Measurements from ENCODE around the gene ALDH3A1. TPM values are rescaled to one million over a fixed set of nuclear protein-coding genes. Genes with fewer than 3 reads are reported as not detected.

The ALDH3A1 gene
- total RNA-seq, 3 donors from 2014 or later (not counting 1 experiment from before 2014, with no cell fraction given) = not detected

DNA sequence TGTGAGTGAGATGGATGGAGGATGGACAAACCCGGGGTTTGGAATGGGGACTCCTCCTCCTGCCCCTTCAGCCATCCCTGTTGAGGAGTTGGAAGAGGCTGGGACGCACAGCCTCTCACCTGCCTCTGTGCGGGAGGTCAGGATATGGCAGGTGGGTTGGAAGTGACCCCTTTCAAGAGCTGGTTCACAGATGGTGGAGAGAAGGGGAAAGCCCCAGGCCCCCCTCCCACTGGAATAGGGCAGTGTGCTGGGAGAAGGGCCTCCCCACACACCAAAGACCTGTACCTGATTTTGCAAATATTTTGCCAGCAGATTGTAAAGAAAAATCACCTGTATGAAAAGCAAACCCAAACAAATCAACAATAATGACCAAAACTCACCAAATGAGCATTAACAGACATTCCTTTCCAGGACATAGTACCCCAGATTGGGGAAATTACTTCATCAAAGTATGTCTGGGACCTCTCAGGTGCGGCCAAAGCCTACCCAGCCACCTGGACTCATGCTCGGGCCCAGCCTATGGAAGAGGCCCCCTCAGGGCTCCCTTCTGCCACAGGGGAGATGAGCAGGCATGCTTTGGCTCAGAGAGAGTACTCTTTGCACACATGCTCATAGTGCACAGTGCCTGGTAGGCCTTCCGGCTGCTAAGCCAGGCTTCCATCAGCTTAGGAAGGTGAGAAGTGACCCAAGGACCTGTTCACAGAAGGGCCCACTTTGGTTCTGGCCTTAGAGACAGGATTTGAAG is 39.5 kb downstream of the ALDH3A1 start:
- ATAC-seq = no peak
- H3K9me3 Mint-ChIP-seq = no peaks in the 10 kb centered on the region
- Histone ChIP-seq H3K27me3 (ENCODE audit: control insufficient read depth, insufficient read depth, low read length) (no peaks in the 10 kb centered on the region), H3K4me1 (ENCODE audit: control insufficient read depth, insufficient read depth, low read length) (no peaks in the 10 kb centered on the region), H3K9me3 (ENCODE audit: control insufficient read depth, insufficient read depth, low read length) (no peaks in the 10 kb centered on the region), H3K4me3 (ENCODE audit: low read length) (no peak overlapping the region), H3K27ac (ENCODE audit: low read length) (no peak overlapping the region), H3K36me3 (ENCODE audit: control insufficient read depth, insufficient read depth, low read length) (no peaks in the 10 kb centered on the region)
- H3K4me3 Mint-ChIP-seq = no peak overlapping the region
- intact Hi-C loops (cut with micrococcal nuclease) = no loop called here
- 92% methylated on average over 4 of the region's 6 CpGs for whole genome bisulfite sequencing (ENCODE audit: insufficient coverage)
- TF ChIP-seq, protein P1, sequence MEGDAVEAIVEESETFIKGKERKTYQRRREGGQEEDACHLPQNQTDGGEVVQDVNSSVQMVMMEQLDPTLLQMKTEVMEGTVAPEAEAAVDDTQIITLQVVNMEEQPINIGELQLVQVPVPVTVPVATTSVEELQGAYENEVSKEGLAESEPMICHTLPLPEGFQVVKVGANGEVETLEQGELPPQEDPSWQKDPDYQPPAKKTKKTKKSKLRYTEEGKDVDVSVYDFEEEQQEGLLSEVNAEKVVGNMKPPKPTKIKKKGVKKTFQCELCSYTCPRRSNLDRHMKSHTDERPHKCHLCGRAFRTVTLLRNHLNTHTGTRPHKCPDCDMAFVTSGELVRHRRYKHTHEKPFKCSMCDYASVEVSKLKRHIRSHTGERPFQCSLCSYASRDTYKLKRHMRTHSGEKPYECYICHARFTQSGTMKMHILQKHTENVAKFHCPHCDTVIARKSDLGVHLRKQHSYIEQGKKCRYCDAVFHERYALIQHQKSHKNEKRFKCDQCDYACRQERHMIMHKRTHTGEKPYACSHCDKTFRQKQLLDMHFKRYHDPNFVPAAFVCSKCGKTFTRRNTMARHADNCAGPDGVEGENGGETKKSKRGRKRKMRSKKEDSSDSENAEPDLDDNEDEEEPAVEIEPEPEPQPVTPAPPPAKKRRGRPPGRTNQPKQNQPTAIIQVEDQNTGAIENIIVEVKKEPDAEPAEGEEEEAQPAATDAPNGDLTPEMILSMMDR (IDR thresholded peaks at IDR 0.05) = no peak
- no peak for DNase-seq
- no peaks in the 10 kb centered on the region for H3K27me3 Mint-ChIP-seq (ENCODE audit: low read depth in 2 of 2)
- H3K36me3 Mint-ChIP-seq = no peaks in the 10 kb centered on the region
- no peak overlapping the region for H3K27ac Mint-ChIP-seq
- H3K4me1 Mint-ChIP-seq = no peaks in the 10 kb centered on the region

DNA sequence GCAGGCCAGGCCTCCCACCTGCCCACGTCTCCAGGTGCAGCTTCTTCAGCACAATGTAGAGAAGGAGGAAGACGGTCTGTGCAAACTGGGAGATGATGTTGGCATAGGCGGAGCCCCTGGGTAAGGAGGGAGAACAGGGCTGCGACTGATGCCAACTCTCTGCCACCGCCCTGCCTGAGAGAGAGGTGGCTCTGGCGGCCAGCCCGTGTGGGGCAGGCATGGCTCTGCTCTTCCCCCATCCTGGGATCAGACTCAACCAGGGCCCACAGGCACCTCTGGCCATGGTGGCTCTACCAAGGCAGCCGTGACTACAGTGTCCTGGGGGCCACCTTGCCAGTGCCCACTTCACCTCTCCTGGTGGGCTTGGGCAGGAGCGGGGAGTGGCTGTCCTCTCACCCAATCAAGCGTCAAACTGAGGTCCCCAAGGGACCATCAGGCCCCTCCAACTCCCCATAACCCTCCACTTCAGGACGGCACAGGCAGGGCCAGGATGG is 40.3 kb downstream of the ALDH3A1 start:
- no peak overlapping the region for H3K4me3 ChIP-seq (ENCODE audit: low read length)
- Mint-ChIP-seq H3K36me3 (no peaks in the 10 kb centered on the region), H3K4me1 (no peaks in the 10 kb centered on the region), H3K4me3 (no peak overlapping the region), H3K27me3 (ENCODE audit: low read depth in 2 of 2) (no peaks in the 10 kb centered on the region), H3K27ac (no peak overlapping the region), H3K9me3 (no peaks in the 10 kb centered on the region)
- ATAC-seq (no peak), DNase-seq (no peak)
- H3K36me3 ChIP-seq (ENCODE audit: control insufficient read depth, insufficient read depth, low read length) = no peaks in the 10 kb centered on the region
- 87% methylated on average over 11 of the region's 11 CpGs for WGBS (ENCODE audit: insufficient coverage)
- no peaks in the 10 kb centered on the region for H3K27me3 ChIP-seq (ENCODE audit: control insufficient read depth, insufficient read depth, low read length)
- TF ChIP-seq, protein P1 (IDR thresholded peaks at IDR 0.05) = no peak
- H3K27ac ChIP-seq (ENCODE audit: low read length) = no peak overlapping the region
- H3K9me3 ChIP-seq (ENCODE audit: control insufficient read depth, insufficient read depth, low read length) = no peaks in the 10 kb centered on the region
- no peaks in the 10 kb centered on the region for H3K4me1 ChIP-seq (ENCODE audit: control insufficient read depth, insufficient read depth, low read length)
- intact Hi-C loops (cut with micrococcal nuclease) = no loop called here

DNA sequence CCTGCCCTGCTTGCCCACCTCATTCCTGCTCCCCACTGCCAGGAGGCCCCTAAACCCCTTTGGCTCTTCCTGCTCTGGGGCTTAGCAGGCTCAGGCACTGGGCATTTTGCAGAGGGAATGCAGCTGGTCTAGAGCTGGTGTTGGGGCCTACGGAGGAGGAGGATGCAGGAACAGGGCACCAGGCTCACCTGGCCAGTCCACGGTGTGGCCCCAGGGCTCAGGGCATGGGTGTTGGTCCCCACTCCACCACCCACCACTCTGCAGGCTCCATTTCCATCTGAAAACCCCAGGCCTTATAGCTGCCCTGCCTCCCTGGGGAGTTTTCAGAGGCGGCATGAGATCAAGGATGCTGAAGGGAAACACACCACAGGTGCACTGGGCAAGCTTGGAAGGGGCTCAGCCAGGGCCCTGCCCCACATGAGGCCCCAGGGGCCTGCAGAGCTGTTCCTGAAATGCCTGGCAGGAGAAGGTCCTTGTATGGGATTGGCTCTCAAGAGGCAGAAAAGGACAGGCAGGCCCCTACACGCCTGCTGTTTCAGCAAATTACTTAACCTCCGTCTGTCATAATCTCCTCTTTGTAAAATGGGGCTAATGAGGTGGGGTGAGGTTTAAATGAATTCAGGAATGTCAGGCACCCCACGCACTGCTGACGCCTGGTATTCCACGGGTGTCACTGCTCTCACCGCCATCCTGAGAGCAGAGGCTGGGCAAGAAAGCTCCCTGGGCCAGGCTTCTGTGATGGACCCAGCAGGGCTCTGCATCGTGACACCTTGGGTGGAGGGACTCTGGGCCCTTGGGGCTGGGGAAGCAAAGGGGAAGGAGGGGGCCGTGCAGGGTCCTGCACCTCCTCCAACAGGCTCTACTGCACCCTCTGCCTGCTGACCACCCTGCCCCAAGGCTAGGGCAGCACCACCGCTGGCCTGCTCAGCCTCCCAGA is 41.0 kb downstream of the ALDH3A1 start:
- Mint-ChIP-seq H3K9me3 (no peaks in the 10 kb centered on the region), H3K4me1 (no peaks in the 10 kb centered on the region), H3K36me3 (no peaks in the 10 kb centered on the region), H3K4me3 (no peak overlapping the region), H3K27ac (no peak overlapping the region), H3K27me3 (ENCODE audit: low read depth in 2 of 2) (no peaks in the 10 kb centered on the region)
- ATAC-seq (no peak), DNase-seq (no peak)
- TF ChIP-seq, protein P1 (IDR thresholded peaks at IDR 0.05) = no peak
- Histone ChIP-seq H3K27me3 (ENCODE audit: control insufficient read depth, insufficient read depth, low read length) (no peaks in the 10 kb centered on the region), H3K27ac (ENCODE audit: low read length) (no peak overlapping the region), H3K9me3 (ENCODE audit: control insufficient read depth, insufficient read depth, low read length) (no peaks in the 10 kb centered on the region), H3K4me1 (ENCODE audit: control insufficient read depth, insufficient read depth, low read length) (no peaks in the 10 kb centered on the region), H3K4me3 (ENCODE audit: low read length) (no peak overlapping the region), H3K36me3 (ENCODE audit: control insufficient read depth, insufficient read depth, low read length) (no peaks in the 10 kb centered on the region)
- 91% methylated on average over 11 of the region's 12 CpGs for WGBS (ENCODE audit: insufficient coverage)
- intact Hi-C loops (cut with micrococcal nuclease) = no loop called here
